Testis (tissue), 2 donors: ENCODE data around the gene MBD3L4.

Experiments
- CTCF ChIP-seq, 3 experiments: fragments of 450-650 bp in 2 of 3; fragments of 200-600 bp in 1 of 3; sonication (generic) in 1 of 3; IDR thresholded peaks; one replicate each; pipeline ENCODE4 v1.5.1; 2016 to 2019; ENCODE audit warnings: antibody characterized with exemption in 3 of 3, mild to moderate bottlenecking in 2 of 3, moderate library complexity in 1 of 3
- POLR2A ChIP-seq: fragments of 450-650 bp; IDR thresholded peaks from one replicate; pipeline ENCODE4 v1.6.1; 2017; ENCODE audit warnings: antibody characterized with exemption, mild to moderate bottlenecking, moderate library complexity

GRCh38 chr19:7063339-7063738 lies 23.4 kb upstream of the MBD3L4 start:
- TF ChIP-seq POLR2A (no peak), CTCF (IDR thresholded peaks at IDR 0.05) (no peak)
